HepG2 (cell line): ENCODE measurements around the gene IGSF21. TPM values are rescaled to one million over a fixed set of nuclear protein-coding genes. Genes with fewer than 3 reads are reported as not detected.

Experiments
- ARID4A ChIP-seq: sonication (generic); formaldehyde crosslinking; IDR thresholded peaks from 2 replicates; pipeline ENCODE4 v1.5.0; 2020; ENCODE audit warnings: mild to moderate bottlenecking, missing genetic modification reagents, borderline replicate concordance
- FOXJ3 ChIP-seq: sonication (generic); formaldehyde crosslinking; IDR thresholded peaks from 2 replicates; pipeline ENCODE4 v1.4.0; 2020; ENCODE audit warnings: missing genetic modification reagents, mild to moderate bottlenecking, borderline replicate concordance
- FOXP1 ChIP-seq, 2 experiments: fragments of 450-650 bp in 1 of 2; IDR thresholded peaks; 2 replicates each; pipeline ENCODE4 v1.6.1; 2017 to 2018; ENCODE audit warnings: antibody characterized with exemption in 1 of 2
- GFI1 ChIP-seq: sonication (generic); formaldehyde crosslinking; IDR thresholded peaks from 2 replicates; pipeline ENCODE4 v1.5.0; 2020; ENCODE audit warnings: missing genetic modification reagents, mild to moderate bottlenecking, borderline replicate concordance
- HMG20A ChIP-seq: IDR thresholded peaks from 2 replicates; pipeline ENCODE4 v1.6.1; 2016; ENCODE audit warnings: borderline replicate concordance
- LBX2 ChIP-seq: sonication (generic); formaldehyde crosslinking; IDR thresholded peaks from 2 replicates; pipeline ENCODE4 v1.5.0; 2020; ENCODE audit warnings: missing genetic modification reagents, mild to moderate bottlenecking, borderline replicate concordance
- MXD1 ChIP-seq: sonication (generic); formaldehyde crosslinking; IDR thresholded peaks from 2 replicates; pipeline ENCODE4 v1.4.0; 2020; ENCODE audit warnings: mild to moderate bottlenecking, missing genetic modification reagents
- MZF1 ChIP-seq: sonication (generic); formaldehyde crosslinking; IDR thresholded peaks from 2 replicates; pipeline ENCODE4 v1.8.1; 2023; ENCODE audit warnings: mild to moderate bottlenecking, missing genetic modification reagents, borderline replicate concordance
- NCOR1 ChIP-seq: fragments of 200-600 bp; sonication (generic); IDR thresholded peaks from 2 replicates; pipeline ENCODE4 v1.7.0; 2017; ENCODE audit warnings: antibody characterized with exemption, low read length, borderline replicate concordance
- NFKB2 ChIP-seq: sonication (generic); formaldehyde crosslinking; IDR thresholded peaks from 2 replicates; pipeline ENCODE4 v1.4.0; 2020; ENCODE audit warnings: missing genetic modification reagents, borderline replicate concordance
- PLSCR1 ChIP-seq: sonication (generic); formaldehyde crosslinking; IDR thresholded peaks from 2 replicates; pipeline ENCODE4 v1.5.0; 2020; ENCODE audit warnings: missing genetic modification reagents, mild to moderate bottlenecking, borderline replicate concordance
- RFXANK ChIP-seq: IDR thresholded peaks from 2 replicates; pipeline ENCODE4 v1.6.1; 2016
- TFDP2 ChIP-seq: sonication (generic); formaldehyde crosslinking; IDR thresholded peaks from 2 replicates; pipeline ENCODE4 v1.4.0; 2020; ENCODE audit warnings: missing genetic modification reagents
- UBTF ChIP-seq: sonication (generic); formaldehyde crosslinking; IDR thresholded peaks from 2 replicates; pipeline ENCODE4 v1.4.0; 2020; ENCODE audit warnings: mild to moderate bottlenecking, missing genetic modification reagents
- ZBTB46 ChIP-seq: sonication (generic); formaldehyde crosslinking; IDR thresholded peaks from 2 replicates; pipeline ENCODE4 v1.4.0; 2020; ENCODE audit warnings: mild to moderate bottlenecking, missing genetic modification reagents, borderline replicate concordance
- ZNF160 ChIP-seq: sonication (generic); formaldehyde crosslinking; IDR thresholded peaks from 2 replicates; pipeline ENCODE4 v1.8.0; 2022; ENCODE audit warnings: mild to moderate bottlenecking, inconsistent platforms, missing genetic modification reagents
- polyA plus RNA-seq, 8 experiments: library from polyadenylated mRNA; depleted of rRNA in 3 of 8; stranded (reverse) in 7 of 8; unstranded in 1 of 8; fragments of >200 nt; fragmentation: Illumina TruSeq in 4 of 8; extraction: Trizol in 4 of 8; gene quantifications; 2 replicates each; pipeline versions ENCODE4 v1.2.1 to v1.2.3, GENCODE V29; 2011 to 2016; ENCODE audit warnings: low read depth in 4 of 8, missing spikeins in 1 of 8, mixed read lengths in 1 of 8; ENCODE audit not compliant: insufficient read depth in 1 of 8
- total RNA-seq, 5 experiments: library from RNA; depleted of rRNA; stranded (reverse); fragments of >200 nt; fragmentation: Illumina TruSeq; extraction: Trizol; gene quantifications; 2 replicates each; pipeline ENCODE4 v1.2.3, GENCODE V29; 2016; ENCODE audit warnings: low read depth in 1 of 5

The IGSF21 gene
- total and polyA plus RNA-seq, 2 of the 13 experiments (the other 11 are each of a cell fraction or from before 2014, with no cell fraction given) = not detected

- TF ChIP-seq ARID4A (CRISPR knock-in tag) = no peak
- TF ChIP-seq NCOR1 = no peak
- TF ChIP-seq GFI1 (CRISPR knock-in tag) = no peak
- no peak for TF ChIP-seq NFKB2 (CRISPR knock-in tag)
- TF ChIP-seq ZNF160 (CRISPR knock-in tag) = no peak
- no peak for TF ChIP-seq RFXANK (CRISPR knock-in tag)
- TF ChIP-seq FOXJ3 = no peak
- no peak for TF ChIP-seq HMG20A (CRISPR knock-in tag)
- no peak for TF ChIP-seq UBTF (CRISPR knock-in tag)
- TF ChIP-seq MZF1 (CRISPR knock-in tag) = no peak
- TF ChIP-seq TFDP2 (CRISPR knock-in tag) = peak; percentile 49; the same call in 1 of the 2 replicates
- no peak for TF ChIP-seq LBX2
- TF ChIP-seq ZBTB46 (CRISPR knock-in tag) = no peak
- no peak for TF ChIP-seq PLSCR1 (CRISPR knock-in tag)
- no peak for TF ChIP-seq MXD1 (CRISPR knock-in tag)
- no peak for TF ChIP-seq FOXP1 (IDR thresholded peaks at IDR 0.05)
- no peak for TF ChIP-seq FOXP1 (CRISPR knock-in tag; IDR thresholded peaks at IDR 0.05)
These were observed 214.9 kb downstream of the IGSF21 start (continued) for GRCh38 chr1:18322368-18323032.
